A673 (cell line): ENCODE results near the gene PPP2R5C.

Experiments
- EZH2 ChIP-seq: fragments of 200-600 bp; sonication (generic); IDR thresholded peaks from 2 replicates; pipeline ENCODE4 v1.6.1; 2017; ENCODE audit warnings: borderline replicate concordance, low read depth, mild to moderate bottlenecking, mixed read lengths, antibody characterized with exemption, low read length; ENCODE audit not compliant: poor library complexity, severe bottlenecking
- TF ChIP-seq, protein P1 (sequence below): fragments of 300-800, 200-600 bp; sonication (generic); conservative IDR thresholded peaks from 2 replicates; pipeline ENCODE4 v1.5.1; 2017; ENCODE audit warnings: low read depth, mild to moderate bottlenecking, antibody characterized with exemption, low read length, moderate library complexity, mixed read lengths

DNA sequence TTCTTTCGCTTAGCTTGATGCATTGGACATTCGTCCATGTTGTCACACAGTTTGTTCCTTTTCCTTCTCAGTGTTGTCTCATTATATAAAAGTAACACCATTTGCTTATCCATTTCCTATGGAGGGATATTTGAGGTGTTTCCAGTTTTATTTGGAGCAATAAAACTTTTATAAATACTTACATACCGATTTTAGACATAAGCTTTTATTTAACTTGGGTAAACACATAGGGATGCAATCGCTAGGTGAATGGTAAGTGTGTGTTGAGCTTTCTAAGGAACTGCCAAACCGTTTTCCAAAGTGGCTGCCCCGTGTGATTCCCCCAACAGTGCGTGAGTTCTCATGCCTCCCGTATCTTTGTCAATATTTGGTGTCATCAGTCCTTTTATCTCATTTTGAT lies 107.7 kb downstream of the PPP2R5C start:
- TF ChIP-seq, protein P1, sequence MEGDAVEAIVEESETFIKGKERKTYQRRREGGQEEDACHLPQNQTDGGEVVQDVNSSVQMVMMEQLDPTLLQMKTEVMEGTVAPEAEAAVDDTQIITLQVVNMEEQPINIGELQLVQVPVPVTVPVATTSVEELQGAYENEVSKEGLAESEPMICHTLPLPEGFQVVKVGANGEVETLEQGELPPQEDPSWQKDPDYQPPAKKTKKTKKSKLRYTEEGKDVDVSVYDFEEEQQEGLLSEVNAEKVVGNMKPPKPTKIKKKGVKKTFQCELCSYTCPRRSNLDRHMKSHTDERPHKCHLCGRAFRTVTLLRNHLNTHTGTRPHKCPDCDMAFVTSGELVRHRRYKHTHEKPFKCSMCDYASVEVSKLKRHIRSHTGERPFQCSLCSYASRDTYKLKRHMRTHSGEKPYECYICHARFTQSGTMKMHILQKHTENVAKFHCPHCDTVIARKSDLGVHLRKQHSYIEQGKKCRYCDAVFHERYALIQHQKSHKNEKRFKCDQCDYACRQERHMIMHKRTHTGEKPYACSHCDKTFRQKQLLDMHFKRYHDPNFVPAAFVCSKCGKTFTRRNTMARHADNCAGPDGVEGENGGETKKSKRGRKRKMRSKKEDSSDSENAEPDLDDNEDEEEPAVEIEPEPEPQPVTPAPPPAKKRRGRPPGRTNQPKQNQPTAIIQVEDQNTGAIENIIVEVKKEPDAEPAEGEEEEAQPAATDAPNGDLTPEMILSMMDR: no peak
- no peak for TF ChIP-seq EZH2
